SH-SY5Y (cell line): ENCODE measurements around the gene CHIT1.

Experiments used
- GATA2 ChIP-seq: IDR thresholded peaks from 2 replicates; pipeline ENCODE4 v1.6.1; 2011; ENCODE audit warnings: mild to moderate bottlenecking, low read depth, low read length
- GATA3 ChIP-seq: IDR thresholded peaks from 2 replicates; pipeline ENCODE4 v1.6.1; 2011; ENCODE audit warnings: low read depth, mild to moderate bottlenecking, low read length, moderate library complexity

DNA sequence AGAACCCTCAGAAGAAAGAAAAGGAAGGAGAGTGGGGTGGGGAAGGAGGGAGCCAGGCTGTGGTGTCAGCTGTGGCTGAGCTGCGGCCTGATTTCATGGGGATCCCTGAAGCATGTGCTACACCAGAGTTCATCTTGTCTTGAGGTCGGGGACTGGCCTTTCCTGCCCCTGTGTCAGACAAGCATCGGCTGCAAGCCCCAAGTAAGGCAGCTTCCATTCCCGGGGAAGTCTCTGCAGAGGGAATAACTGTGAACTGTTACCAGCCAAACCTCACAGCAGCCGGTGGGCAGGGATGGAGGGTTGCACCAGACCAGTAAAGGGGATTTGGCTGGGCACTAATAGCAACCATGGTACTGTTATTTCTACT lies 40.2 kb upstream of the CHIT1 start:
- TF ChIP-seq GATA2: no peak
- TF ChIP-seq GATA3: no peak
